ENCODE results near the gene NPW.
A peak's percentile ranks its signal among the peaks of the same experiment; 100 is the strongest.

Gene NPW

GRCh38 chr16:2019518-2019920, at the start of gene NPW:
Gene NPW (plus strand): TSS chr16:2019785.
- H3K4me3 ChIP-seq (ENCODE audit: low read depth, low read length): no peak within 1 kb of the TSS
- in situ Hi-C loops (cut with HindIII; ENCODE audit: low sequenced_read_pairs): no loop called here
- no peak for DNase-seq (ENCODE audit: low read depth, low spot score)
- no peak for TF ChIP-seq CTCF (IDR thresholded peaks at IDR 0.05; ENCODE audit: low read depth, low read length)

GRCh38 chr16:1971796-1972489, 47.6 kb upstream of the NPW start, which contains the start of gene TBL3:
Gene TBL3 (plus strand): TSS chr16:1972053. CDS start chr16:1972165, 112 bp downstream.
- H3K4me3 ChIP-seq (ENCODE audit: low read depth, low read length): peak within 1 kb of the TSS; percentile 59

GRCh38 chr16:1972490-1972877, 47.1 kb upstream of the NPW start:
- H3K4me3 ChIP-seq (ENCODE audit: low read depth, low read length): peak overlapping the region; percentile 59
- TF ChIP-seq CTCF (IDR thresholded peaks at IDR 0.05; ENCODE audit: low read depth, low read length): no peak
- in situ Hi-C loops (cut with HindIII; ENCODE audit: low sequenced_read_pairs): no loop called here
- DNase-seq (ENCODE audit: low read depth, low spot score): no peak

More at GRCh38 chr16:1971796-1972489, 47.6 kb upstream of the NPW start, which contains the start of gene TBL3:
- in situ Hi-C loops (cut with HindIII; ENCODE audit: low sequenced_read_pairs): no loop called here
- no peak for TF ChIP-seq CTCF (IDR thresholded peaks at IDR 0.05; ENCODE audit: low read depth, low read length)
- DNase-seq (ENCODE audit: low read depth, low spot score): peak; percentile 96

- no peak for TF ChIP-seq CTCF (IDR thresholded peaks at IDR 0.05; ENCODE audit: low read depth, low read length)
- DNase-seq (ENCODE audit: low read depth, low spot score): no peak
- H3K4me3 ChIP-seq (ENCODE audit: low read depth, low read length): no peak overlapping the region
- in situ Hi-C loops (cut with HindIII; ENCODE audit: low sequenced_read_pairs): no loop called here
Observed at GRCh38 chr16:1973461-1974156, 46.0 kb upstream of the NPW start.

GRCh38 chr16:1974157-1975070, 45.2 kb upstream of the NPW start:
- no peak for DNase-seq (ENCODE audit: low read depth, low spot score)
- no peak overlapping the region for H3K4me3 ChIP-seq (ENCODE audit: low read depth, low read length)
- no peak for TF ChIP-seq CTCF (IDR thresholded peaks at IDR 0.05; ENCODE audit: low read depth, low read length)
- in situ Hi-C loops (cut with HindIII; ENCODE audit: low sequenced_read_pairs): no loop called here
